T1000 (cell line): ENCODE data around the gene BCKDHA.
"Not testable (repeated sequence)": the region's sequence is repeated elsewhere in the genome, so short reads cannot be mapped to it uniquely, and the experiment has no call there.

Experiments used
- DNase-seq: peaks from one replicate; lab custom pipeline; 2025; ENCODE audit warnings: mixed read lengths; lab: John Stamatoyannopoulos, UW

BCKDHA gene

DNA sequence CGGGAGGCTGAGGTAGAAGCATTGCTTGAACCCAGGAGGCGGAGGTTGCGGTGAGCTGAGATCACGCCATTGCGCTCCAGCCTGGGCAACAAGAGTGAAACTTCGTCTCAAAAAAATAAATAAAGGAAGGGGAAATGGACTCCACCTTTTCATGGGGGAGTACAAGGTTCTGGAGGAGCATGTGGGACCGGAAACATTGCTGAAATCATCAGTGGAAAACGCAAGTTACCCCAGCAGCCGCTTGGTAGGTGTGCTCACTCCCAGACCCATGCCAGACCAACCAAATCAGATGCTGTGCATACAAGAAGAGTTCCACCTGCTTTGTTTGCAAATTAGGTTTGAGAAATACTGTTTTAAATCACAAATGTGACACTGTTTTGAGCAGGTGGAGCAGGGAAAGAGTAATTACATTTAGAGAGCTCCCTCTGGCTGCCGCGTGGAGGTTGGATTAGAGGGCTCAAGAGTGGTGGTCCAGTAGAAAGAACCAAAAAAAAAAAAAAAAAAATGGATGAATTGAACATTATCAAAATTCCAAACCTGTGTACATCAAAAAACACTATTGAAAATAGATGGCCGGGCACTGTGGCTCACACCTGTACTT is 50.2 kb downstream of the BCKDHA start:
- DNase-seq, result no peak

DNA sequence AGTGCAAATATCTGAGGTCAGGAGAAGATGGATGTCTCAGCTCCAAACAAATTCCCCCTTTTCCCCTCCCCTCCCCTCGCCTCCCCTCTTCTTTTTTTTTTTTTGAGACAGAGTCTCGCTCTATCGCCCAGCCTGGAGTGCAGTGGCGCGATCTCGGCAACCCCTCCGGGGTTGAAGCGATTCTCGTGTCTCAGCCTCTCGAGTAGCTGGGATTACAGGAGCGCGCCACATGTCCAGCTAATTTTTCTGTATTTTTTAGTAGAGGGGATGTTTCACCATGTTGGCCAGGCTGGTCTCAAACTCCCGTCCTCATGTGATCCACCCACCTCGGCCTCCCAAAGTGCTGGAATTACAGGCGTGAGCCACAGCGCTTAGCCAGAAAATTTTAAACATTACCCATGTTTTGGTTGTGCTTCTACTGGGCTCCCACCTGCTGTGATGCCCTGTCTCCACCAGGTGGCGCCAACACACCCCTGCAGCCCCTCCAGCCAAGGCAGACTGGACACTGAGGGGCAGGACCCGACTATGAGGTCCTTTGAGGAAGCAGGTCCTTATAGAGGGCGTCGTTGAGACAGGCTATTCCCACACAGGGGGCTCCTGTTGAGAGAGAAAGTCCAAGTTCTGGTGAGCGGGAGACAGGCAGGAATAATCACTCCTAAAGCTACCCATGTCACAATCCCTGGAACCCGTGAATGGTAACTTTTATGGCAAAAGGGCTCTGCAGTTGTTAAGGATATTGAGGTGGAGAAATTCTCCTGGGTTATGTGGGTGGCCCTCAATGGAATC is 51.7 kb downstream of the BCKDHA start:
- DNase-seq, result peak; percentile 34

GRCh38 chr19:41449865-41450178 is 52.2 kb downstream of the BCKDHA start:
- no peak for DNase-seq

GRCh38 chr19:41452584-41453275 is 55.1 kb downstream of the BCKDHA start:
- DNase-seq, result no peak

- DNase-seq, result no peak
Measured at GRCh38 chr19:41455936-41456335, 58.3 kb downstream of the BCKDHA start.

- DNase-seq, result no peak
Measured at GRCh38 chr19:41456342-41456918, 58.8 kb downstream of the BCKDHA start.

GRCh38 chr19:41457241-41457640 is 59.6 kb downstream of the BCKDHA start:
- DNase-seq, result no peak

GRCh38 chr19:41462497-41462896 is 64.9 kb downstream of the BCKDHA start:
- no peak for DNase-seq

DNA sequence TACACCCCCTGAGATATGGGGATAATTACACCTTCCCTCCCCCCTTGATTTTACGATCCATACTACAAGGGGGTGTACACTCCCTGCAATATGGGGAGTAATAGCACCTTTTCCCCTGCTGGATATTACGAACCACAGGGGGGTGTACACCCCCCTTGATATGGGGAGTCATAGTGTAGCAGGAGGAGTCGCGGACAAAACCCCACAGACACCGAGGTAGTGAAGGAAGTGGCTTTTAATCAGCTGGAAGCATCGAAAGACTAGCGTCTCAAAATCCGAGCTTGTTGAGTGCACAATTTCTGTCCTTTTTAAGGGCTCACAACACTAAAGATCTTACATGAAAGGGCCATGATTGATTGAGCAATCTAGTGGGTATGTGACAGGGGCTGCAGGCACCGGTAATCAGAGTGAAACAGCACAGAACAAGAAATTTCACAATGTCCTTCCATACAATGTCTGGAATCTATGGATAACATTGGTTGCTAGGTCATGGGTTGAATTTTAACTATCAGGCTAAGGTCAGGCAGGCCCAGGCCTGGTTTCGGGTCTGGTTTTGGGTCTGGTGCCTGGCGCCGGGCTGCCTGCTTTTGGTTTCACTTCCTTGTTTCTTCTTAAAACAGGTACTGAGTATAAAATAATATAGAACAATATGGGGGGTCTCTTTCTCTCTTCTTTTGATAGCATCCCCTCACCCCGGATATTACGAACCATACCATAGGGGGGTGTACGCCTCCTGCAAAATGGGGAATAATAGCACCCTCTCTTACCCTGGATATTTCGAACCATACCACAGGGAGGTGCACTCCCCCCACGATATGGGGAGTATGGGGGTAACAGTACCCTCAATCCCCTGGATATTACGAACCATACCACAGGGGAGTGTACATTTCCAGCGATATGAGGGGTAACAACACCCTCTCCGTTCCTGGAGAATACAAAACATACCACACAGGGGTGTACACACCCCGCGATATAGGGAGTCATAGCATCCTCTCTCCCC is 65.9 kb downstream of the BCKDHA start:
- DNase-seq, result not testable (repeated sequence)
